ENCODE measurements around the gene POU3F2. TPM values are rescaled to one million over a fixed set of nuclear protein-coding genes. Genes with fewer than 3 reads are reported as not detected.

Gene POU3F2
- total and polyA plus RNA-seq, 5 donors: 0.05 TPM; not detected in 4

DNA sequence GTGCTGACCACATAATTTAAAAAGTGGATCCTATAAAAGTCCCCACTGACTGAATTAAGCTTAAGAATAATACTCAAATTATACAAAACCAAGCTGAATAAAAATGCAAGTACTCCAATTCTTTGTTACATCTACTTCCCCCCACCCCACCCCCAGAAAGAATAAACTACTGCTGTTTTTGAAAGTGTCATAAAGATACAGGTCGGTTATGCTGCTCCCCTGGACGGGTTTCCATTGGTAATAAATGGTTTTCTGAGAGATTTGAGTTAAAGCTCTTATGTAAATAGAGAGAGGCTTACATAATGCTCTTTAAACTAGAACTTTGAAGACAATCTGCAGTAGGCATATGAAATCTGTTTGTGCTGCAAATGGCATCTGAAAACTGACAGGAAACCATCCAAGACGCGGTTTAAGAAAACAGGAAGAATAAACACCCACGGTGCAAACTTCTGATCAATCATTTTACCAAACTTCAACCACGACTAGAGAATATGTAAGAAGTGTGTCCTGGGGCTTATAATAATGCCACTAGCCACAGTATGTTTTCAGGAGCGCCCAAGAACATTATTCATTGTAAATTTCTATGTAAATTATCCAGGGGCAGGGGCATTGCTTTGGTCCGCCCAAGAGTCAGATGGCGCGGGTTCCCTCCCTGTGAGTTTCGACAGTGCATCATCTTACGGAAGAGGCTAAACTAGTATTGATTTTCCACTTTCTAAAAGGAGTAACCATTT is 10.8 kb upstream of the POU3F2 start:
- H3K4me3 ChIP-seq (ENCODE audit: low read length): peak overlapping the region; percentile 7
- no peaks in the 10 kb centered on the region for H3K4me1 ChIP-seq (ENCODE audit: control insufficient read depth, insufficient read depth, low read length)
- H3K9me3 ChIP-seq (ENCODE audit: control insufficient read depth, low read length): no peaks in the 10 kb centered on the region
- ATAC-seq (no peak), DNase-seq (no peak)
- no peak overlapping the region for H3K27ac ChIP-seq (ENCODE audit: low read length)
- H3K27me3 ChIP-seq (ENCODE audit: control insufficient read depth, insufficient read depth): peaks cover 5% of the 10 kb centered on the region
- intact Hi-C loops (cut with DNase I): no loop called here
- 11% methylated on average over 12 of the region's 12 CpGs for WGBS

DNA sequence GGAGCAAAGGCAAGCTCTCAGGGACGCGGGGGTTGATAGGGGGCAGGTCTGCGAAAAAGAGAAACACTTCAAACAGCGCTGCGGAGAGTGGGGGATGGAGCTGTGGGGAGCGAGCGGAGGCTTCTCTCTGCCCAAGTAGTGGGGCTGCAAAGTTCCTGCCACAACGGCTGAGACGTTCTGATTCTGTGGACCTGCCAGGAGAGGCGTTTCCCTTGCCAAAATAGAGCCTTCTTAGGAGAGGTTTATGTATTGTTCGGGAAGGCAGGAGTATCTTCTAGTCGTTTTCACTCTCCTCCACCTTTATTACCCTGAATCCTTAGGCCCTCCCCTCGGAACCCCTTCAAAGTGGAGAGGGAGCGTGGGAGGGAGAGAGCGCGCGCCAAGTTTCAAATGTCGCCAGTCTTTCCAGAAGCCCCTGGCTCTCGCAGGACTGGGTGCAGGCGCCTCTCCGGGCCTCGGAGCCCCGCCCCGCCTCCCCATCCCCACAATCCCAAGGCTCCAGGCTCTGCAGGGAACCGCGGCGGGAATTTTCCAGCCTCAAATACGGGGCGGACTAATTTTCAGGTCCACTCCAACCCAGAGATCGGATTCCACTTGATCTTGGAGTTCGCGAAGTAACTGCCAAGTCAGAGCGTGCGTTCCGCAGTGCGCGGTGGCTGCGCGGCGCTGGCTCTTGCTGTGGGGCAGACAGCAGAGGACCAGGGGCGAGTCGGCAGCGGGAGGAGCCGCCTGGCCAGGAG is 10.0 kb upstream of the POU3F2 start:
- DNase-seq (no peak), ATAC-seq (no peak)
- Histone ChIP-seq H3K4me3 (ENCODE audit: low read length) (peak overlapping the region; percentile 19), H3K9me3 (ENCODE audit: control insufficient read depth, low read length) (no peaks in the 10 kb centered on the region), H3K4me1 (ENCODE audit: control insufficient read depth, insufficient read depth, low read length) (no peaks in the 10 kb centered on the region), H3K27ac (ENCODE audit: low read length) (no peak overlapping the region), H3K27me3 (ENCODE audit: control insufficient read depth, insufficient read depth) (peaks cover 5% of the 10 kb centered on the region)
- intact Hi-C loops (cut with DNase I): no loop called here
- under 1% methylated on average over 44 of the region's 44 CpGs for WGBS

DNA sequence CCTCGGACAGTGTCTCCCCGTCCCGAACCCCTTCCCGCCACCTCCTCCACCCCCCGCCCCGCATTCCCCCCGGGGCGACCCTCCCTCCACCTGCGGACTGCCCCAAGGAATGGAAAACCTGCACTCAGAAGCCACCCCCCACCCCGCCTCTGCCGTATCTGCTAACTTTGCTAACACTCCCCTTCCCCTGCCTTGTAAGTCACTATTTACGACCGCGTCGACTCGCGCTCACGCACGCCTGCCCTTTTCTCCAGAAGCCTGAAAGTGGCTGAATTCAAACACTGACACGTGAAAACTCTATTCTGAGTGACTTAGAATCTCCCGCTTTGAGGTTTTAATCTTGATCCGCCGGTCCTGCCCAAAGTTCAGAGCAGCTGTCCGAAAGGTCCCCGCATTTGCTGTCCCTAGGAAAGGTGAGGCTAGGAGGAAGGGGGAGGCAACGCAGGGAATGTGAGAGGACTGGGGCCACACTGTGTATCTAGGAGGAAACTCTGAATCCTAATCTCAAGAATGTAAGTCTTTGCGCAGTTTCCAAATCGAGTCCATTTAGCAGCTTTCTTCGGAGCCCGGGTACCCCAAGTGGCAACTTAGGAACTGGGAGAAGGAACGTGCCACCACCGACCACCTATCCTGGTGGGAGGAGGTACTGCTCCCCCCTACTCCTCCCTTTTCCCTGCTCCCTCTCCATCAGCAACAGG is 9.3 kb upstream of the POU3F2 start:
- Histone ChIP-seq H3K9me3 (ENCODE audit: control insufficient read depth, low read length) (no peaks in the 10 kb centered on the region), H3K4me3 (ENCODE audit: low read length) (peak overlapping the region; percentile 19), H3K27ac (ENCODE audit: low read length) (no peak overlapping the region), H3K4me1 (ENCODE audit: control insufficient read depth, insufficient read depth, low read length) (no peaks in the 10 kb centered on the region), H3K27me3 (ENCODE audit: control insufficient read depth, insufficient read depth) (peaks cover 2% of the 10 kb centered on the region)
- intact Hi-C loops (cut with DNase I): no loop called here
- ATAC-seq (no peak), DNase-seq (no peak)
- 3% methylated on average over 32 of the region's 32 CpGs for WGBS

DNA sequence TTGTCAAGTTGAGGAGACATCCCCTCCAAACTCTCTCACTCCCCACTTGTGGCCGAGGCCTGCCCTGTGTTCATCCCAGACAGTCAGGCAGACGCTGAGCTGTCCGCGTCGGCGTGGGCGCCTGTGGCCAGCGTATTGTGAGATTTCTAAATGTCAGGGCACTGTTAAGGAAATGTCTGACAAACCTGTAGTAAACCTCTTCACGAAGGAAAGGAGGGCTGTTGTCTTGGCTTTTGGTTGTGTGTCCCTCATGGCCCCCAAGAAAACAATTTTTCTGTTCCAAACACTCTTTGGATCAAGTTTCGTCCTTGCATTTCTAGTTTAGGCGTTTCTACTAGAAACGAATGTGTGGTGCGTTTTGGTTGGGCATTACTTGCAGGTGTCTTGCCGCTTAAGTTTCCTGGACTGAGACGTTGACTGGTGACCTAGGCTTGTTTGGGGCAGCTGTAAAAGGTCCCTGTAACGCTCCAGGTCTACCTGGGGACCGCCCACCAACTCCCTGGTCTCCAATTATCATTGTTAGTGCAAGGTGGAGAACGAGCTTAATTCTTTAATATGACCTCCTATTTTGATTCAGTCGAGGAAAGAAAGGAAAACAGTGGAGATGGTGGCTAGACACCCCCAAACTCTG is 8.7 kb upstream of the POU3F2 start:
- Histone ChIP-seq H3K27me3 (ENCODE audit: control insufficient read depth, insufficient read depth) (peaks cover 2% of the 10 kb centered on the region), H3K27ac (ENCODE audit: low read length) (no peak overlapping the region), H3K4me3 (ENCODE audit: low read length) (no peak overlapping the region), H3K9me3 (ENCODE audit: control insufficient read depth, low read length) (no peaks in the 10 kb centered on the region), H3K4me1 (ENCODE audit: control insufficient read depth, insufficient read depth, low read length) (no peaks in the 10 kb centered on the region)
- intact Hi-C loops (cut with DNase I): no loop called here
- DNase-seq (no peak), ATAC-seq (no peak)
- WGBS: 6% methylated on average over 19 of the region's 19 CpGs

DNA sequence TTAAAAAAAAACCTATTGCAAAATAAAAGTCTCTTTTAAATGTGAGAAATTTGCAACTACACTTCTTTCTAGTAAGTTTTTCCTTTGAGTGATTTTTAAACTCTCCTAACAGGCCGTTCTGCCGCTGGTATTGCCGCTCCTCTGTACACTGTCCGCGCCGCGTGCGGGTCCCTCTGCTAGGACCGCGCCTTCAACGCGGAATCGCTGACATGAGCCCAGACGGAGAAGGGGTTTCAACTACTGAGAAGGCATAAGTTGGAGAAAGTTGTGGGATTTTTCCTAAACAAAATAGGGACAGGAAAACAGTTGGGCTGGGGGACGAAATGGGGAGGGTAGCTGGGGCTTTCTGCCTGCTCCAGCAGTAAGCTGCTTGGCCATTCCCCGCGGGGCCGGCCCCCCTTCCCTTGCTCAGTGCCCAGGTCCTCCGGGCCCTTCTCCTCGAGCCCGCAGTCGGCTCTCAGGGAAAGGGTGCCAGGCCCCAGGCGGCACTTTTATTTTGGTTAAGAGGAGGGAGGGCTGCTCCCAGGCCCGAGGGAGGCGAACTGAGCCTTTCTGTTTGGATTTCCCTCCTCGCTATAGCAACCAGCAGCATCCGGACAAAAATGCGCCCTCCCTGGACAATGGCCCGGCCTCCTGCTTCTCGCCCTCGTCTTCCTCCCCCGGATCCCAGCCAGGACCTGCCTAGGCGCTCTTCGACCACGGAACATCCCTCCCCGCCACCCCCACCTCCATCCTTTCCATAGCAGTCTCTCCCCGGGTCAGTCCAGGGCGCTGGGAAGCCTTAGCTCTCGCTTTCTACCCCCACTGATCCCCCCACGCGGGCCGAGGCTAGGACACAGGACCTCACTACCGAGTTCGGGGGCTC is 6.8 kb upstream of the POU3F2 start:
- peaks cover 4% of the 10 kb centered on the region for H3K4me1 ChIP-seq (ENCODE audit: control insufficient read depth, insufficient read depth, low read length)
- peak overlapping the region; percentile 16 for H3K4me3 ChIP-seq (ENCODE audit: low read length)

DNA sequence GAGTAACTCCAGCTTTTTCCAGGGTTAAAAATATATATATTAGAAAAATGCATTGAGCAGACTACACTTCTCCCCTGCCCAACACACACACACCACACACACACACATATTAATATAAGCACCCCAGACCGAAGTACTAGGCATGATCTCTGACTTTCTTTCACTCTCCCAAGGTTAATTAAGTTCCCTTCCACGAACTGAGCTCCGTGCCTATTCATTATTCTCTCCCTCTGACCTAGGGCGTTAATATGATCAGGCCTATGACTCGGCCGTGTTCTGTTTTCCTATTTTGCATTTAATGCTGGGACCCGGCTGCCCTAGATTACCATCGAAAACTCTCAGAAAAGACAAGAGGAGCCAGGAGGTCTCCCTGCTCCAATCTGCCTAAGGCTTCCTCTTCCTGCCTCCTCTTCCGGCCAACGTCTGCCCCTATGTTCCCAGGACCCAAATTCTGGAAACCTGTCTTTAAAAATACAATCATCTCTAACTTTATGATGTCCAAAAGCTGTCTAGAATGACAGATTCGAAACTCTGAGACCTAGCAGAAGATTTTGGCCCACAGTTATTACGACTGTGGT is 6.1 kb upstream of the POU3F2 start:
- H3K27ac ChIP-seq (ENCODE audit: low read length): no peak overlapping the region
- ATAC-seq: no peak
- 11% methylated on average over 12 of the region's 12 CpGs for WGBS
- H3K4me1 ChIP-seq (ENCODE audit: control insufficient read depth, insufficient read depth, low read length): peaks cover 7% of the 10 kb centered on the region
- no peaks in the 10 kb centered on the region for H3K9me3 ChIP-seq (ENCODE audit: control insufficient read depth, low read length)
- no peaks in the 10 kb centered on the region for H3K27me3 ChIP-seq (ENCODE audit: control insufficient read depth, insufficient read depth)
- no peak overlapping the region for H3K4me3 ChIP-seq (ENCODE audit: low read length)
- no peak for DNase-seq
- intact Hi-C loops (cut with DNase I): no loop called here

More for the DNA sequence above, 6.8 kb upstream of the POU3F2 start:
- Histone ChIP-seq H3K27ac (ENCODE audit: low read length) (no peak overlapping the region), H3K9me3 (ENCODE audit: control insufficient read depth, low read length) (no peaks in the 10 kb centered on the region), H3K27me3 (ENCODE audit: control insufficient read depth, insufficient read depth) (no peaks in the 10 kb centered on the region)
- ATAC-seq: peak in 1 of 2 donors; percentile 23
- intact Hi-C loops (cut with DNase I): no loop called here
- no peak for DNase-seq
- 8% methylated on average over 44 of the region's 44 CpGs for WGBS

DNA sequence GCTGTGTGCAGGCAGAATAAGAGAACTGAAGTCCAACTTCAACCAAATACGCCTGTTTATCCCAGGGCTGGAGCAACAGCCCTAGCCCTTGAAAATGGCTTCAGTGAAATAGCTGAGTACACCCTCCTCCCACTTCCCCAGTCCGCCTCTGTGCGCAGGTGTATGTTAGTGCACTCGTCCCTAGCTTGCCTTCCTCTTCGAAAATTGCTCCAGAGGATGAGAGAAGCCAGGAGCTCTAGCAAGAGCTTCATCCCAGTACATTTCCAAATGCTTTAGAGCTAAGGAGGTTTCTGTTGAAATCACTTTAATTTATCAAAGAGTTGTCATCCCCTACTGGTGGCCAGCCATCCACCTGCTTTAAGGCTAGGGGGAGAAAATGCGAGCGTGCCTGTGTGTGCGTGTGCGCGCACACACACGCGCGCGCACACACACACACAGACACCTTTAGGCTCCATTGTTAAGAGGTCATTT is 5.4 kb upstream of the POU3F2 start:
- no peak overlapping the region for H3K4me3 ChIP-seq (ENCODE audit: low read length)
- intact Hi-C loops (cut with DNase I): no loop called here
- ATAC-seq: no peak
- no peak overlapping the region for H3K27ac ChIP-seq (ENCODE audit: low read length)
- WGBS: 14% methylated on average over 14 of the region's 14 CpGs
- DNase-seq: no peak
- H3K9me3 ChIP-seq (ENCODE audit: control insufficient read depth, low read length): no peaks in the 10 kb centered on the region
- no peaks in the 10 kb centered on the region for H3K27me3 ChIP-seq (ENCODE audit: control insufficient read depth, insufficient read depth)
- peaks cover 7% of the 10 kb centered on the region for H3K4me1 ChIP-seq (ENCODE audit: control insufficient read depth, insufficient read depth, low read length)

DNA sequence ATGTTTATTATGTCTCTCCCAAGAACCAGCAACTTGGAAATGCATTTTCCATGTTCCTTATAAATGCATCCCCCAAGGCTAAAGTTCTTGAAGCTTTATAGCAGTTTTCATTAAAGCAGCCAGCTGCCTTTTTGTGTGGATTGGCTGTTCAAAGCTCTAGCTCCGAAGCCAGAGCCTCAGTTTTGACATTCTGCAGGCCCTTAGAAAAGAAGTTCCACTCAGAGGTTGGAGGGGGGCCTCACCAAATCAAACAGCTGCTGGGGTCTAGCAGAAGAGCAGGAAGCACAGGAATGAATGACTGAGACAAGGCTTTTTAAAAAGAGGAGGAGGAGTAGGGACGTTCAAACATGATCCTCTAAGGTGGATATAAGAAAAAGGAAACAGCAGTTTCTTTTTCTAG is 4.2 kb upstream of the POU3F2 start:
- no peak overlapping the region for H3K27ac ChIP-seq (ENCODE audit: low read length)
- no peak for ATAC-seq
- H3K4me1 ChIP-seq (ENCODE audit: control insufficient read depth, insufficient read depth, low read length): peaks cover 7% of the 10 kb centered on the region
- WGBS: 19% methylated on average over 2 of the region's 2 CpGs
- no peaks in the 10 kb centered on the region for H3K27me3 ChIP-seq (ENCODE audit: control insufficient read depth, insufficient read depth)
- intact Hi-C loops (cut with DNase I): no loop called here
- no peaks in the 10 kb centered on the region for H3K9me3 ChIP-seq (ENCODE audit: control insufficient read depth, low read length)
- no peak for DNase-seq
- no peak overlapping the region for H3K4me3 ChIP-seq (ENCODE audit: low read length)

DNA sequence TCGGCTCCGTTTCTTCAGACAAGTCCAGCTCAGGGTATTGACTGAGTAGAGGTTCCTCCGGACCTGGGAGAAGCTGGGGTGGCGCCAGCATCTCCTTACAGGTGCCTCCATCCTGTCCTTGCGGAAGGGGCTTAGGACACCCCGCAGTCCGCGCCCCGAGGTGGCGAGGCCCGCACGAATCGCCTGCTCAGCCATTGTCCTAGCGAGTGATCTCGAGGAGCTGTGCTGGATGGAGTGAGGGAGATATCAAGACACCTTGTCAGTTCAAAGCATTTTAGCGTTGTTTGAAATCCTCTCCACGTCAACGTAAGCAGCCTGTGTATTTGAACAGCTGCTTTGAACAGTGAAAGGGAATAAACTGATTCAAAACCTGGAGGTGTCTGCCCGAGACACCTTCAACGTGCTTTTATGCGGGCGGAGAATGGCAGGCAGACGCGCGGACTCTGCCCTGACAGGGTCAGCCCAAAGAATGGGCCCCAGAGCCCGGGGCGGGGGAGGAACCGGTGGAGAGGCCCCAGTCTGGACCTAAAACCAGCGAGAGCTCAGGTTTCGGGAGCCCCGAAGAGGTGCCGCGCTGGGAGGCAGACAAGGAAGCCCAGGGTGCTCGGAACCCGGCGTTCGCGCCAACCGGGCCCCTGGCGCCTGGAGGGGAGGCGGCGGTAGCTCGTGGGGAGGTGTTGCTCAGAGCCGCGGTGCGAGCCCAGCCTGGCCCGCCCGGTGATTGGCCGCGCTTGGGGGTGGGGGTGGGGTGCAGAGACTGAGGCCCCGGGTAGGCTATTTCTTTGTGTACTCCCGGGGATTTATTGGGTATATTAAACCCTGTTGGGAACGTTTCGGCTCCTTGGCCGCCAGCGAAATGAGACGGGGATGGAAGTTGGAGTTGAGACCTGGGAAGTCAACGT is 3.1 kb upstream of the POU3F2 start:
- ATAC-seq (no peak), DNase-seq (no peak)
- H3K27me3 ChIP-seq (ENCODE audit: control insufficient read depth, insufficient read depth): no peaks in the 10 kb centered on the region
- peaks cover 7% of the 10 kb centered on the region for H3K4me1 ChIP-seq (ENCODE audit: control insufficient read depth, insufficient read depth, low read length)
- peak overlapping the region; percentile 11 for H3K4me3 ChIP-seq (ENCODE audit: low read length)
- WGBS: 5% methylated on average over 58 of the region's 58 CpGs
- intact Hi-C loops (cut with DNase I): no loop called here
- H3K9me3 ChIP-seq (ENCODE audit: control insufficient read depth, low read length): no peaks in the 10 kb centered on the region
- no peak overlapping the region for H3K27ac ChIP-seq (ENCODE audit: low read length)
